Measurements from ENCODE around the gene DGKD.
A peak's percentile ranks its signal among the peaks of the same experiment; 100 is the strongest.

The DGKD gene

GRCh38 chr2:233464531-233465240 lies 110.4 kb downstream of the DGKD start:
- DNase-seq, result no peak

- no peak for DNase-seq
Measured at GRCh38 chr2:233466991-233467603, 112.8 kb downstream of the DGKD start.

GRCh38 chr2:233468047-233468740 lies 113.9 kb downstream of the DGKD start:
- DNase-seq, result no peak

DNA sequence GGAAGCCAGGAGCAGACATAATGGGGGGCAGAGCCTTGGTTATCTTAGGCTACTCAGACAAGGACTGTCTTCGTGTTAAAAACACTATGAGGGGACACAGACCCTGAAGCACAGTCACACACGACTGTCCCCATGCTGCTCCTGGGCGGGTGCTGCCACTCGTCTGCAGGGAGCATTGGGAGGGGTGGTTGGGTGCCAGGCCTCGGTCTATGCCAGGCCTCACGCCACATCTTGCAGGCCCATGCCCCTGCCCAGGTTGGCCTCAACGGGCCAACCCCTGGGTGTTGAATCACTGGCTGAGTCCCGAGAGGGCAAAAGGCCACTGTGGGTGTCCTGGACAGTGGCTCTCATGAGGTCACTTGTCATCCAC lies 114.4 kb downstream of the DGKD start:
- no peak for DNase-seq

DNA sequence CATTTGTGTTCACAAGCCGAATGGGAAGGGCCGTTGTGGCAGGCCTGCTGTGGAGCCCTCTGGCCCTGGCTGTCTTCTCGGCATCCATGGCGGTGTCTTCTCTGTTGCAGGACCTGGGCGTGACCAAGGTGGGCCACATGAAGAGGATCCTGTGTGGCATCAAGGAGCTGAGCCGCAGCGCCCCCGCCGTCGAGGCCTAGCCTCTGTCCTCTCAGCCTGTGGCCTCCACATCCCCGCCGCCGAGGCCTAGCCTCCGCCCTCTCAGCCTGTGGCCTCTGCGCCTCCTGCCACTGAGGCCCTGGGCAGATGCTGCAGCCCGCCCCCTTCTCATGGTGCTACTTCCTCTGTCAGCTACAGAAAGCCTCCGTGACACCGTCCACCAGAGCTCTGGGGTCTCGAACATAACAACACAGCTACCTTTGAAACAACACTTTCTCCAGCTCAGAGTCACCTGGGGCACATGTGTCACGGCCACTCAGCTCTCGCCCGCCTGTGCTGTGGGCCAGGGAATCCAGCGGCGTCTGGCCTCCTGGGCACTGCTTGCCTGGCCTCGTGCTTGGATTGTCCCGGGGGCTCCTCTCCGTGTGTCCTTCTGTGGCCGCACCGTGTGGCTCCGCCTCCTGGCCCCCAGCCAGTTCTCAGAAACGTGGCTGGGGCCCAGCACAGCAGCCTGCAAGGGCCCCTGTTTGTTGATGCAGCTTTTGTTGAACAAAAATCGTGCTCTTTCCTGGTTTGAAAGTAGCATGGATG lies 115.1 kb downstream of the DGKD start:
- no peak for DNase-seq

GRCh38 chr2:233470011-233470687 lies 115.9 kb downstream of the DGKD start:
- DNase-seq, result no peak

GRCh38 chr2:233470839-233471238 lies 116.5 kb downstream of the DGKD start:
- DNase-seq, result no peak

DNA sequence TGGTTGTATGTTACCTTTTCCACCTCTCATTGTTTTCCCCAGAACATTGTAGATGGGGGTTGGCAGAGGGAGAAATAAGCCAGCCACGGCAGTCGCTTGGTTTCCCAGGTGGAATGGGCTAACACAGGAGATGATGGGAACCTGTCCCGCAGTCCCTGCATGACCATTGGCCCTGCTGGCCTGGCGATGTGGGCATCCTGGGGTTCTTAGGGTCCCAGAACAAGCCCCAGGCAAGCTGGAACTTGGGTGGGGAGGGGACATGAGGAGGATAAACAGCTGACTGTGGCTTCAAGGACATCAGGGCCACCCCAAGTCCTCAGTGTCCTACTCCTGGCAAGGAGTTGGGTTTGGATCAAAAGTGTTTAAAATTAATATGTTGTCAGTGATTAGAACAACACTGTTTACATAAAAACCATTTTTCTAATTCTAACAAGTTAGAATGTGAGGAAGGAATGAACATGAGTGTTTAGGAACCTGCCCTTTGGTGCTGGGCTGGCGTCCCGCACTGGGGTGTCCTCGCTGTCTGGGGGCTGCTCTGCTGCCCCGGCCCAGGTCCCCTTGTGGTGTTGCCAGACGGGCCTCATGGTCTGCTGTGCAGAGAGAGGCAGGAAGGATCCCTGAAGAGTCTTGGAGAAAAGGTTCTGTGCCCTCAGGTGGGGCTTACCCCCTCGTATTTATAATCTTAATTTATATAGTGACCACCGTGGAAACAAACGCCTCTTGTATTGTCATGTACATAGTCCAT lies 117.2 kb downstream of the DGKD start:
- no peak for DNase-seq

DNA sequence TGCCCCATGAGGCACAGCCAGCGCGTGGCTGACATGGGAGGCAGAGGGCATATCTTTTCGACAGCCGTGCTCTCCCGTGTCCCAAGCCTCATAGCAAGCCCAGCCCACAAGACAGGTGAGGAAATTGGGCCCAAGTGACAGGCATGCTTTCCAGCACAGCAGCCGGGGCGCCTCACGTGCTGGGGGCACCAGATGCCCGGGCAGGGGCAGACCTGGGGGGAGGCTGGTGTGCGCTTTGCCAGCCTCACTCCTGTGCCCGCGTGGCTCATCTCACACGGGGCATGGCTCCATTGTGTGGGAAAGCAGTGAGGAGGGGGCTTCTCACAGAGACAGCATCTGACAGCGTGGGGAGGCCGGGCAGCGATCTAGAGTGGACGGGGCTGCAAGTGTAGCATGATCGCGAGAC lies 119.1 kb downstream of the DGKD start:
- no peak for DNase-seq

GRCh38 chr2:233473878-233474277 lies 119.6 kb downstream of the DGKD start:
- no peak for DNase-seq

DNA sequence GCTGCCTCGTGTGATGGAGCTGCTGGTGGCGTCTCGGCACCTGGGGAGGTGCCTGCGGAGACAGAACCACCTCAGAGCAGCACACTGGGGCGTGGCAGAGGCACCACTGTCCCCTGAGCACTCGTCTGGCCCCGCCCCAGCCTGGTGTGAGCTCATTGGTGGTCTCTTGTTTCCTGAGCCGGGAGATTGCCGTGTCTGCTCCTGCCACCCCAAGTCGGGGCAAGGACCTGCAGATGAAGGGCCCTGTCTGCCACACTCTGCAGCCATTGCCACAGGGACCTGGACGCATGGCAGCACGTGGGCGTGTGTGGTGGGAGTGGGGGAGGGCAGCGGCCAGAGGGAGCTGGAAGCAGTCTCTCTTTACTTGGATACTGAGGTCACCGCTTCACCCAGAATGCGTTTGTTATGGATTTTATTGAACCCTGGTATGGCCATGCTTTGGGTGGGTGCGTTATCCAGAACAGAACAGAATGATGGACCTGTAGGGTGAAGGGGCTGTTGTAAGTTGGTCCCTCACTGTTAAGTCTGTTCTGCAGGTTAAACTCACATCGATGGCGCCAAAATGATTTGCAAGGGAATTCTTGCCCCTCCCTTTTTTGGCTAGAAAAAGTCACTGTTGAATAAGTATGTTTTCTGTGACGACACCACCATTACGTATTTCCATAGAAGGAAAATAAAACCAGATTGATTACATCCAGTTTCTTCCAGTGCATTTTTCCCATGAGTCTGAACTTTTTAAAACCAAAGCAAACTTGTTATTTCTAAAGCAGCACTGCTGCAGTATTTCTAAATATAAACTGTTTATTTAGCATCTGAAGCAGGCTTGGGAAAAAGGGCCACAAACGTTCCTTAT lies 120.2 kb downstream of the DGKD start:
- DNase-seq, result no peak

GRCh38 chr2:233476063-233476410 lies 121.7 kb downstream of the DGKD start:
- DNase-seq, result no peak

DNA sequence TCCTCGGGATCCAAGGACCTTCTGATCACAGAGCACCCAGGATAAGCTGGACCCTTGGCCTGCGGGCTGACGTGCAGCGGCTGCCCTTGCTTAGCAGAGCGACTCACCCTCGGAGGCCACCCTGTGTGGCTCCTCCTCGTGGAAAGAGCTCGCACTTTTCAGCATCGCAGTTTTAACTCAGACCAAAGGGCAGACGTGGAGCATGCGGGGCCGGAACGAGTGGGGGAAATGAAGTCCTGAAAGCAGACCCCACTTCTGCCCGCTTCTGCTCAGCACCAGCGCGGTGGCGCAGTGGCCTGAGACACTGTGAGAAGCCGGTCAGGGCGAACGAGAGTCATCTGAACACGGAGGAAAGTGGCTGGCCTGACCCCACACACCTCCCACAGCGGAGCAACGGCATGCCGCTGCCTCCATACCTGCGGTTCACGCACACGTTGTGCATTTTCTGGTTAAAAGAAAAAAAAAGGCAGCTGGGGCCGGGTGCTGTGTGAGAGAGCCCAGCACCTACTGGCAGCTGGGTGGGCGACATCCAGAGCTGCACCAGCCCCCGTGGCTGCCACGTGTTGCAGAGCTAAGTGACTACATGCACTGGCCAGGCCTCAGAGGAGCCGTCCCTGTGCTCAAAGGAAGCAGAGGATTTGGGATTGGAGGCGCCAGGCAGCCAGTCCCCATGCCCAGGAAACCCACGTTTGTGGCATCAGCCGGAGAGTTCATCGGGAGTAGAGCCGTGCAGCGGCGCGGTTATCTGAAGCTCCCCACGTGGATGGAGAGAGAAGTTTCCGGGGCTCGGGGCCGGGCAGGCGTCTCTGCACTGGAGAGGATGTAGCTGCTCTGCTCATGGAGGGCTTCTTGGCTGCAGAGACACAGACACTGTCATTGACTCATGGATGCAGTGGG lies 122.6 kb downstream of the DGKD start:
- no peak for DNase-seq

DNA sequence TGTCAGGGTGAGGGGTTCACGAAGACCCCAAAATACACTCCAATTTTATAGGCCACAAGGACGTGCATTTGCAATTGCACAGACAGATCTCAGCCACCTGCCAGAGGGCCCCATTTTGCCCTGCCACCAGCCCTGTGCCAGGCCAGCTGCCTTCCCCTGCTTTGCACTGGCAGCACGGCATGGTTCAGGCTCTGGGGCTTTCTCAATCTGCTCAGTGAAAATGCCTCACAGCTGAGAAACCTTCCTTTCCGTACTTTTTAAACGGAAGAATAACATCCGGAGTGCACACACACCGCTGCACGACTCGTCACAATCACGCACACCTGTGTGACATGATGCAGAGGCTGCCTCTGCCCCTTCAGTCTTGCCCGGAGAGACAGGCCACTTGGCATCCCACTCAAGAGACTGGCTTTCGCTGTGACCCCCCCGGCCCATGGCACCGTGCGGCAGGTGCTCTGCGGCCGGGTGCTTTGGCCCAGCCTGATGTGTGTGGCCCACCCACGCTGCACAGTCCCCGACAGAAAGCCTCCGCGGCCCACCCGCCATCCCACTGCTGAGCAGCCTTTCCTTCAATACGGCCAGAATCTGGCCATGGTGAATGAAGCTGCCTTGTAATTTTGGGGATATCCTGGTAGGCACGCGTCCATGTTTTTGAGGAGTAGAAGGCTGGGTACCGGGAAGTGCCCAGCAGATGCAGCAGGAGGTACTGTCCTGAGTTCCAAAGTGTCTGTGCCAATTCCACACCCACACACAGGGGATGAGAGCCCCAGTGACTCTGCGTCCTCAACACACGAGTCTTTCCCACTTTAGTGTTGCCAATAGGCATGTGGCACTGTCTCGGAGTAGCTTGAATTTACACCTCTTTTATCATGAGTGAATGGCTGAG lies 123.5 kb downstream of the DGKD start:
- DNase-seq, result no peak

DNA sequence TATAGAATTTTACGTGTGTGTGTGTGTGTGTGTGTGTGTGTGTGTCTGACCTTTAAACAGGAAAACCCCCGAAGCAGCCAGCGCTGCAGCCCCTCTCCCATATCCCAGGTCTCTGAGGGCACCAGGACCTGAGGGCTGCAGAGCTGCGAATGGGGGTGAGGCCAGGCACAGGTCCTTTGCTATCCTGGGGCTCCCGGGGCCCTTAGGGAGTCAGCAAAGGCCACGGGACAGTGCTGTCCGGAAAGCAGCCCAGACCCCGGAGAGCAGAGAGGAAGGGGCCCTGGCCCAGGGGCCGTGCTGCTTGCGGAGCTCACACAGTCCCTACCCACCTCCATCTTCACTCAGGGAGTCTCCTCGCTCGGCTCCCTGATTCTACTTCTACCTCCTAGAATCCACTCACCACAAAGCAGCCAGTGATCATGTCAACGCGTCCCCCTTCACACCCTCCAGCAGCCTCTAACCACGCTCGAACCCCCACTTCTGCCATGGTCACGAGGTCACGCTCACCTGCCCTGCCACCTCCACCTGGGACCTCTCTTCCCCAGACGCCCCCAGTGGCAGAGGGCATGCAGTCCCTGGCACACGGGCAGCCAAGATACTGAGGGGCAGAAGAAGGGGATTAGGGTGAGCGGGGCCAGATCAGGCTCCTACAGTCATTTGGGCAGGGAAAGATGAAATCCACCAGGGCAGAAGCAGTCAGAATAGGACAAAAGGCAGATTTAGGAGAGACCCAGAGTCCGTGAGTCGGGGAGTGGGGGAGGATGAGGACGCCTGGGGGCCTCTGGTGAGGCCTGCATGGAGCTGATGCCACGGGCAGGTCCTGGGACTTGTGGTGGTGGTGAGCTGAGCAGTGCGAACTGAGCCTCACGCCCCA lies 125.6 kb downstream of the DGKD start:
- DNase-seq, result no peak

DNA sequence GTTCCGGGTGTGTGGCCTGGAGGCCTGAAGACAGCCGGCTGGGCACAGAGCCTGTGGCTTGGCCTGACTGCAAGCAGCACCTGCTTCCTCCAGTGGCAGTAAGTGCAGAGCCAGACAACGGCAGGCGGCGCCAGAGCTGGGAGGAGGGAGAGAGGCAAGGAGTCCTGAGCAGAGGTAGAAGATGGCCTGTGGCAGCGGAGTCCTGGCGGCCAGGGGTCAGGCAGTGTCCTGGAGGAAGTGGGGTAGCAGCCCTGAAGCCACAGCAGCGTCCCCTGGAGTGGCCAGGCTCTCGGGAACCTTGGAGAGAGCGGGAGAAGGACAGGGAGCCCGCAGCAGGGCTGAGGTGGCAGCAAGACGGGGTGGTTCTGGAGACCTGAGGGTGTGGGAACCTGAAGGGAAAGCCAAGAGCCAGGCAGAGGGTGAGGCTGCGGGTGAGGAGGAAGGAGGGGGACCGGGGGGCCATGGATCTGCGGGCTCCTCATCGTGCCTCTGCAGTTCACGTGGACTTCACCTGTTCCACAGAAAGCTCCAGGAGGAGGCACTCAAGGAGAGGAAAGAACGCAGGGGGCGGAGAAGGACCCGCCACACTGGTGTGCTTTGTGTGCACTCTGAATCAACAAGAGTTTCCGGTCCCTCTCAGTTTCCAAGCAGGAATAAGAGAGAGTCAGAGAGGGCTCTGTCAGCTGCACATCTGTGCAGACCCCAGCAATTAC lies 126.4 kb downstream of the DGKD start:
- peak; percentile 34 to 50 for DNase-seq

GRCh38 chr2:233481368-233482142 lies 127.3 kb downstream of the DGKD start:
- peak in 1 of 2 experiments; percentile 16 for DNase-seq

Measured in cerebellar nuclear complex (tissue), 1 donor.